Breast epithelium (tissue), 3 donors: ENCODE data around the gene PSMD12.

Experiments used
- CTCF ChIP-seq, 3 donors: fragments of 450-650 bp; IDR thresholded peaks; one replicate each; pipeline ENCODE4 v1.5.1; 2016 to 2017; ENCODE audit warnings: antibody characterized with exemption in 3 of 3, mild to moderate bottlenecking in 3 of 3, moderate library complexity in 3 of 3
- POLR2AphosphoS5 ChIP-seq, 3 donors: sonication (generic); formaldehyde crosslinking; IDR thresholded peaks; one replicate each; pipeline ENCODE4 v1.6.1; 2017; ENCODE audit warnings: antibody characterized with exemption in 3 of 3

- no peak for TF ChIP-seq CTCF (IDR thresholded peaks at IDR 0.05)
- no peak for TF ChIP-seq POLR2AphosphoS5 (IDR thresholded peaks at IDR 0.05)
These were observed 7.8 kb downstream of the PSMD12 start for GRCh38 chr17:67358612-67359011.
